HG03135 (cell line): ENCODE measurements around the gene NEDD9.

Experiments
- ATAC-seq: cut with Tn5 transposase; IDR thresholded peaks from one replicate; pipeline ENCODE4 v1.9.1; 2021; ENCODE audit warnings: mild to moderate bottlenecking, moderate library complexity; ENCODE audit not compliant: unreplicated experiment

Gene NEDD9

GRCh38 chr6:11235062-11235461 lies 2.6 kb upstream of the NEDD9 start:
- ATAC-seq: no peak

DNA sequence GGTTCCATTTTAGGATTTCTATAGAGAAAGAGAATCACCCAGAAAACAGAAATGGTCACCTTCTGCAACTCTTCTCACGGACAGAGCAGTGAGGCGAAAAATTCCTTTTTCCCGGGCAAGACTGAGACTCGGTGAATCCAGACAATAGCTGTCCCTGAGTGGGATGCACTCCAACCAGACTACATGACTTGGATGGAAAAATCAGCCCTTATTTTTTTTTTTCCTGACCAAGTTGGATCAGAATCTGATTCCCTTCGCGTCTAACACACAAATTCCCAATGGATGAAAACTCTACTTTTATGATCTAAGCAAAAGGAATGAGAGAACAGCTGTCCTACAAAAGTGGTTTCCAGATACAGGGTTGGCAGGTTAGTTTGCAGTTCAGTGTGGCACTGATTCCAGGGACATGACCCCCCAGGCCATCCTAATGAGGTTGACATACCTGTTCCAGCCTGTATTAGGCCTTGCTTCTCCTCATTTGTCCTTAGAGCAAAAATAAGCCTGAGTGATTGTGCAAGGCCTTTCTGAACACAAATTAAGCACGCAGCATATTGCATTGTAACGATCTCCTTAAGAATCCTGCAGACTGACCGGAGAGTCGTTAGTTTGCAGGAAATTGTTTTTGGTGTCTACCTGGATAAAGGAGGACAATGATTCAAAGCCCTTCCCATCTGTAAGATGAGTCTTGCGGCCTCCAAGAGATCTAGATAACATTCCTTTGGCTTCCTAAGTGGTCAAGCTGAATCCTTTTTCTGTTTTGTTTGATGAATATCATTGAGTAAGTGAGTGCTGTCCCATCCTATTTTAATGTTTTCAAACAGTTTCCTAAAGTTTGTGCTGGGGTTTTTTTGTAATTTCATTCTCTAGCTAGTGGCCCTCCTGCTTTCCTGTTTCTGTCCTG lies 1.5 kb upstream of the NEDD9 start:
- no peak for ATAC-seq

DNA sequence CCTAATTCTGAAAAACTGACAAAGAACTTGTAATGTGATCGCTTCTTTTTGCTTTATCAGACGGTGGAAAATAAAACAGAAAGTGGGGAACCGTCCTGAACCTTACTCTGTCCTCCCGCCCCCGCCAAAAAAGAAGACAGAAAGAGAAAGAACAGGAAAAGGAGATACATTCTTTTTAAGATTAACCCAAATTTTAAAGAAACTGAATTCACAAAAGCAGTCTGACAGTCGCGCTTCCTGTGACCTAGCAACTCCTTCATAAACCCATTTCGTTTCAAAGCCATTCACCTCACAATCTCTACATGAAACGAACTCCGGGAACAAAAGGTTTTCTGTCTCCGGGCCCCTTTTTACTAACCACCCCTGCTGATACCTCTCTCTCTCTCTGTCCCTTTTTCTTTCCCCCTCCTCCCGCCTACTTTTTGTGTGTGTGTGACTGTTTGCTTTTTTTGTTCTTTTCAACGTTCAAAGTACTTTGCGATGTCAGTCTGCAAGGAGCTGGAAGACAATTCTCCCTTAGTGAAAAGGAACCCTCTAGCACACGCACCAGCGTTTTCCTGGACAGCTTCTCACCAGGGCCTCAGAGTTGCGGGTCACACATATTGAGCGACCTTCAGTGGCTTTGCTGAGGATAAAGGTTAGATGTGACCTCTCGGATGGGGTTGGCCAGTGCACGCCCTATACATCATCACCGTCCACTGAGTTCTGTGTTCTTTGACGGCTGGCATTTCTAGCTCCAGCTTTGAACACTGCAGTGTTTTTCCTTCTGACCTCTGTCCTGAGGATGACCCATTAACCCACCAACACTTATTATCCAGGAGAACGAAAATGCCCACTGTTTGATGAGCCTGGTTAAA lies 530 bp upstream of the NEDD9 start:
- no peak for ATAC-seq

- no peak for ATAC-seq
These were observed 790 bp downstream of the NEDD9 start for GRCh38 chr6:11231564-11232192.

GRCh38 chr6:11231108-11231463 lies 1.4 kb downstream of the NEDD9 start:
- no peak for ATAC-seq

DNA sequence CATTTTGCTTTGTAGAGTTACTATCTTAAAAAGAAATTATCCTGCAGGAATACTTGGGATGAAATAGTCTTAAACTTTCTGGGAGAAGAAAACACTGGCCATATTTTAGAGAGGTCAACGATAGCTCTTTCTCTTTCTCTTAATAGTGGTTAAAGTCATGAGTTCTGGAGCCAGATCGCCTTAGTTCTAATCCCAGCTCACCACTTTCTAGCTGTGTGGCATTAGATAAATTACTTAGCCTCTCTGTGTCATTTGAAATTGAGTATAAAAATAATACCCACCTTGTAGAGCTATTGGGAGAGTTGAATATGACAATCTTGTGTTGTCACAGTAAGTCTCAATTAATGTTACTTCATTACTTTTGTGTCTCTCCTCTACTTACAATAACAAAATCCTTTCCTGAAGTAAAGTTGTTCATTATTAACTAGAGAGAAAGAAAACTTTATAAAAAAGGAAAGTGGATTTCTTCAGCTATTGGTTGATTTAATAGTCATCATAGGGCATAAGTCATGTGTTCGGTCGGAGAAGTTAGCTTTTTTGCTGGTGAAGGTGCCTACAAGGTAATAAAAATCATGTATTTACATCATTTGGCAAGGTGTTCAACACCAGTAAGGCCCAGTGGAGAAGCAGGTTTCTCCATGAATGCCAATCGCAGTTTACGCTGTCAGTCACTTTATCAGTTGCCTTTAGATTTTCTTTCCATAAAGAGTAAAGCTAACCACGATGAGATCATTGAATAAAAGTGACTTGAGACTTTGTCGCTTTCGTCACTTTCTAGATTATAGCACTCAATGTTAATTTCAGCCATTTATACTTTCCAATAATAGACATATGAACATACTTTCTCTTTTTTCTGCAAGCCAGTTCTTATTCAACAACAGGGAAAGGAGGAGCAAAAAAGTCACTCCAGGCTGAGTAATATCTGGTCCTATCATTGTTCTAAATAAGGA lies 2.0 kb downstream of the NEDD9 start:
- ATAC-seq: no peak

GRCh38 chr6:11229655-11230046 lies 2.8 kb downstream of the NEDD9 start:
- ATAC-seq: no peak

DNA sequence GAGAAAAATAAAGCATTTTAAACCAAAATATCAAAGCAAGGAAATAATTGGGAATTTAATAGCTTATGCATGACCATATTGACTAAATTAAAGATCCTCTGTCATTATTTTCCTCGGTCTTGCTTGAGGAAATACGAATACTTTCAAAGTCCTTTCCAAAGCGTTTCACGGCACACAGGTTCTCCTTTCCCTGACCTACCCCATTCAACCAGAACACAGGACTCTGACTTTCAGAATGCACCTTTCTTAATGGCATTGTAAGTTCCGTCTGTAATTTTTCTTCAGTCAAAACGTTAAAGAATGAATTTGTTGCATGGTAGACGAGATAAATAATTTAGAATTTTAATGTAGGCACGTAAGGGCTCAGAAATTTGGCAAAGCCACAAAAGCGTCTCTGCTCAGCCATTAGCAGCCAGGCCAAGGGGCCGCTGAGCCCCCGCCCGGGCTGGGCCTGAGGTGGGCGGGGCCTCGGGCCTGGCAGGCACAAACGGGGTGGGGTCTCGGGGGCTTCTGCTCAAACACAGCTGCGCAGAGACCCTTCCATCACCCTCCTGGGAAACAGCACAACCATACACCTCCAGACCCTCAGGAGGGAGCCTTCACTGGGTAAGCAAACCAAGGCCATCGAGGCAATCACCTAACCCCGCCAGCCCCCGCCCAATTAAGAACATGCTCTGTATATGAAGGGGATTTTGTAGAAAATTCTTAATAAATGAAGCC lies 3.4 kb downstream of the NEDD9 start:
- no peak for ATAC-seq

- no peak for ATAC-seq
These were observed 4.8 kb downstream of the NEDD9 start for GRCh38 chr6:11227698-11228097.

DNA sequence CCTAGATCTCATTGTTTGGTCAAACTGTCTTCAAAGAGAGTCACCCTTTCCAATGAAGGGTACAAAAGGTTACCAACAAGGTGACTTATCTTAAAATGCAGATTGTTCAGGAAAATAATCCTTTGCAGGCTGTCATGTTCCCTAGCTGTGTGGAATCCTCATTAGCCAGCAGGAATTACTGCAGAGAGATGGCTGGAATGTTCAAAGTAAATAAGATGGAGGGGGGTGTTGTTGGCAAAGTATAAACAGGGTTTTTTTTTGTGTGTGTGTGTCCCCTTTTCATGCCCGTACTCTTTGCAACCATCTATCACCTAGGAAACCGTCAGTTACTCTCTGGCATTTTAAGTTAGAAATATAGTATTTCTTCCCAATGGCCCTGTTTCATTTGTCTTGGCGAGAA lies 6.5 kb downstream of the NEDD9 start:
- ATAC-seq: no peak

- no peak for ATAC-seq
These were observed 7.5 kb downstream of the NEDD9 start for GRCh38 chr6:11224966-11225463.

GRCh38 chr6:11224252-11224965 lies 8.1 kb downstream of the NEDD9 start:
- ATAC-seq: peak; percentile 64

GRCh38 chr6:11223286-11223864 lies 9.1 kb downstream of the NEDD9 start:
- no peak for ATAC-seq

DNA sequence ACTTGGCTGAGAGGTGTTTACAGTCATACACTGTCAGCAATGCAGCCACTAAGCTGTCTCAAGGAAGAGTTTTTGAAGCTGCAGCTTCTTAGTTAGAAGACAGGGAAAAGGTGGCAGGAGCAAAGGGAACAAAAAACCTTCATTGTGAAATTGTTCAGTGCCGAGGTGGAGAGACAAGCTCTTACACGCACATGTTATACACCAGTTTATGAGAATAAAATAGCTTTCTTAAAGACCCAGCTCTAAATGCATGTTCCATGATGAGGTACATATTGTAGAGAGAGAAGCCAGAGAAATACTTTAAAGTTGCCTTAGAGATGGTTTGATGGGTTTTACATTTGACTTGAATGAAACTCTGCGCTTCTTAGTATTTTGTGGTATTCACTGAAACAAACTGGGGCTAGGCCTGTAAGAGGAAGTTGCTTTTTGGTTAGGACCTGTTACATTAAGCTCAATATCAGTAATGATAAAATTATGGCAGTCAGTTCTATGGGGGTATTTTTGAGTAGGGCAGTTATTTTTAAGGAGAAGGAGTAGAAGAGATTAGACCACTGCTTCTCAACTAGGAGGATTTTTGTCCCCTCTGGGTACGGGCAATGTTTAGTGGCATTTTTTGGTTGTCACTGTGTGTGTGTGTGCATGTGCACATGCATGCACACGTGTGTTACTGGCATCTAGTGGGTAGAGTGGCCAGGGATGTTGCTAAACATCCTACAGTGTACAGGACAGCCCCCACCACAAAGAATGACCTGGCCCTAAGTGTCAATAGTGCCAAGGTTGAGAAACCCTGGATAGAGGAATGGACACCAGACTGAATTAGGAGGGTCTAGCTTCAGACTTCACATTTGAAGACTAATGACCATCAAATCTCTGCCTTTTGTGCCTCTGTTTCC lies 9.8 kb downstream of the NEDD9 start:
- ATAC-seq: no peak

DNA sequence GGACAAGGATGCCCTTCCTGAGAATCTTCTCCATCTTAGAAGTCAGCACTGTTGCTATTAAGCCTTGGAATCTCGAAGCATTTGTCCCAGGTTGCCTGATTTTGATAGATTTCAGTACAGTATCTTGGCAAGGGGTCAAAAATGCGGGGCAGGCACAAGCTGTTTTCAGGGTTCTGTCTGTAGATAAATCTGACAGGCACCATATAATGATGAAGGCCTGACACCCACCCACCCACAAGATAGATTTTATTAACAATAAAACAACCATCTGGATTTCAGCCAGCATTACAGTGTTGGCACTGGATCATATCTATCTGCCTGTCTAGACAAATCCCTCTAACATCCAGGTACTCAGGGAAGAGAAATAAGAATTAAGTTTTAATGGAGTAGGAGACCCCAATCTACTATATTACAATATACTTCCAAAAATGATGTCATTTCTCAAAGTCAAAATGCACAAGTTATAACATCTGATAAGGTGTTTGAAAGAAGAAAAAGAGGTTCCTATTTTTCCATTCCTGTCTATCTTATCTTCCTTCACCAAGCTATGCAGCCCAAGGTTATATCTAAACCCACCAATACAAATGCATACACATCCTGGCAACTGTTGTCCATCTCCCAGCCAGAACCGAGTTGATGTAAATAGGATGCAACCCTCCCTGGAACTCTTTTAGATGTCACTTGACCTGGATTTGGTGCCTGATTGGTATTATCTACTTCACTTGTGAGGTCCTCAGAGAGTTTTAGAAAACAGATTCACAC lies 10.7 kb downstream of the NEDD9 start:
- ATAC-seq: no peak

GRCh38 chr6:11219400-11219834 lies 13.1 kb downstream of the NEDD9 start:
- no peak for ATAC-seq
